K562 (cell line): ENCODE data around the gene HEBP1.

Experiments
- CTCF ChIP-seq, 3 experiments: IDR thresholded peaks in 2 of 3; conservative IDR thresholded peaks in 1 of 3; 2 replicates each; pipeline ENCODE4 v1.5.1; 2011 to 2012; ENCODE audit warnings: low read length in 3 of 3, mild to moderate bottlenecking in 3 of 3, control low read depth in 2 of 3, improper control_type of control experiment in 1 of 3, inconsistent platforms in 1 of 3, low read depth in 1 of 3, mixed read lengths in 1 of 3, moderate library complexity in 1 of 3; ENCODE audit not compliant: insufficient read depth in 2 of 3
- EZH2 ChIP-seq: IDR thresholded peaks from 2 replicates; pipeline ENCODE4 v1.6.1; 2012; ENCODE audit warnings: low read depth, mild to moderate bottlenecking, inconsistent platforms, low read length, borderline replicate concordance
- FOXM1 ChIP-seq, 2 experiments: fragments of 450-650 bp in 1 of 2; sonication (generic) in 1 of 2; formaldehyde crosslinking in 1 of 2; IDR thresholded peaks; 2 replicates each; pipeline versions ENCODE4 v1.6.1 to v1.9.0; 2017 to 2022; ENCODE audit warnings: low read depth in 2 of 2, mild to moderate bottlenecking in 2 of 2, missing genetic modification reagents in 1 of 2, moderate library complexity in 1 of 2
- IRF9 ChIP-seq: fragments of 450-650 bp; IDR thresholded peaks from 2 replicates; pipeline ENCODE4 v1.6.1; 2016; ENCODE audit warnings: missing biosample characterization, missing genetic modification characterization
- NR2F6 ChIP-seq: fragments of 450-650 bp; formaldehyde crosslinking; IDR thresholded peaks from 2 replicates; pipeline ENCODE4 v1.4.0; 2020; ENCODE audit warnings: mild to moderate bottlenecking
- PRDM10 ChIP-seq: fragments of 450-650 bp; IDR thresholded peaks from 2 replicates; pipeline ENCODE4 v1.6.1; 2018; ENCODE audit not compliant: partially characterized antibody
- SNRNP70 ChIP-seq: fragments of 200-400 bp; formaldehyde crosslinking; optimal IDR thresholded peaks from 2 replicates; pipeline ENCODE3; 2017; ENCODE audit warnings: low read depth, low read length
- ZBTB40 ChIP-seq, 2 experiments: fragments of 450-650 bp in 1 of 2; sonication (generic) in 1 of 2; formaldehyde crosslinking in 1 of 2; IDR thresholded peaks; 2 replicates each; pipeline versions ENCODE4 v1.7.1 to v1.9.0; 2016 to 2022; ENCODE audit warnings: inconsistent platforms in 1 of 2, mild to moderate bottlenecking in 1 of 2, missing genetic modification reagents in 1 of 2
- ZNF431 ChIP-seq: sonication (generic); formaldehyde crosslinking; IDR thresholded peaks from 2 replicates; pipeline ENCODE4 v1.8.0; 2022; ENCODE audit warnings: mild to moderate bottlenecking, missing genetic modification reagents

GRCh38 chr12:13041224-13041623 is 41.2 kb upstream of the HEBP1 start:
- TF ChIP-seq IRF9 (tag) (no peak), ZNF431 (CRISPR knock-in tag) (no peak), FOXM1 (IDR thresholded peaks at IDR 0.05; ENCODE audit: low read depth) (no peak), FOXM1 (CRISPR knock-in tag; IDR thresholded peaks at IDR 0.05; ENCODE audit: low read depth) (no peak), EZH2 (no peak), CTCF (IDR thresholded peaks at IDR 0.05 in 2 of 3, conservative IDR thresholded peaks at IDR 0.05 in 1 of 3; ENCODE audit: insufficient read depth in 2 of 3, low read depth in 1 of 3, low read length in 3 of 3) (no peak), ZBTB40 (IDR thresholded peaks at IDR 0.05) (no peak), ZBTB40 (CRISPR knock-in tag; IDR thresholded peaks at IDR 0.05) (no peak), PRDM10 (no peak), SNRNP70 (no peak), NR2F6 (CRISPR knock-in tag) (no peak)
